Breast epithelium (tissue), 4 donors: ENCODE data around the gene TYROBP. TPM values are rescaled to one million over a fixed set of nuclear protein-coding genes. Genes with fewer than 3 reads are reported as not detected.
A peak's percentile ranks its signal among the peaks of the same experiment; 100 is the strongest.

Source experiments
- DNase-seq, 2 donors: peaks; one replicate each; pipeline ENCODE4 v3.0.0-alpha.2; 2019; ENCODE audit warnings: low spot score in 2 of 2
- H3K27ac ChIP-seq, 2 donors: fragments of 200-600 bp; sonication (generic) in 1 of 2; one replicate each; pipeline ENCODE4 v1.5.1; 2016 to 2019; ENCODE audit warnings: mild to moderate bottlenecking in 1 of 2
- H3K27me3 ChIP-seq, 2 donors: fragments of 200-600 bp; sonication (generic) in 1 of 2; one replicate each; pipeline versions ENCODE4 v1.5.1 to v1.6.0; 2017 to 2019; ENCODE audit warnings: control low read depth in 1 of 2, mild to moderate bottlenecking in 1 of 2
- H3K36me3 ChIP-seq: fragments of 200-600 bp; one replicate; pipeline ENCODE4 v1.5.1; 2019
- H3K4me1 ChIP-seq, 2 donors: fragments of 200-600 bp; sonication (generic); one replicate each; pipeline ENCODE4 v1.5.1; 2016 to 2019; ENCODE audit warnings: control low read depth in 1 of 2
- H3K4me3 ChIP-seq, 3 donors: fragments of 200-600 bp; sonication (generic); 1 replicate in 2 of 3; 2 replicates in 1 of 3; pipeline ENCODE4 v1.5.1; 2016 to 2019; ENCODE audit warnings: mild to moderate bottlenecking in 3 of 3, moderate library complexity in 2 of 3
- H3K9me3 ChIP-seq, 2 donors: fragments of 200-600 bp; sonication (generic) in 1 of 2; one replicate each; pipeline ENCODE4 v1.5.1; 2016 to 2019; ENCODE audit warnings: control low read depth in 1 of 2
- POLR2A ChIP-seq: fragments of 450-650 bp; IDR thresholded peaks from one replicate; pipeline ENCODE4 v1.6.1; 2016; ENCODE audit warnings: antibody characterized with exemption, mild to moderate bottlenecking, moderate library complexity
- POLR2AphosphoS5 ChIP-seq, 3 donors: sonication (generic); formaldehyde crosslinking; IDR thresholded peaks; one replicate each; pipeline ENCODE4 v1.6.1; 2017; ENCODE audit warnings: antibody characterized with exemption in 3 of 3
- intact Hi-C: fragments of 100-400 bp; cut with DNase I; formaldehyde crosslinking; loops from one replicate; pipeline ENCODE4 v1.15.1; 2023; ENCODE audit warnings: low total_unique reads
- total RNA-seq, 3 donors: library from RNA; depleted of rRNA; stranded (reverse); fragments of >200 nt; gene quantifications; one replicate each; pipeline ENCODE4 v1.1.0, GENCODE V29; 2016
- TF ChIP-seq, protein P1 (sequence below), 3 donors: fragments of 450-650 bp; IDR thresholded peaks; one replicate each; pipeline ENCODE4 v1.5.1; 2016 to 2017; ENCODE audit warnings: antibody characterized with exemption in 3 of 3, mild to moderate bottlenecking in 3 of 3, moderate library complexity in 3 of 3

Gene TYROBP
- total RNA-seq, 3 donors from 2014 or later = 56.4 to 239 (median 112) TPM

DNA sequence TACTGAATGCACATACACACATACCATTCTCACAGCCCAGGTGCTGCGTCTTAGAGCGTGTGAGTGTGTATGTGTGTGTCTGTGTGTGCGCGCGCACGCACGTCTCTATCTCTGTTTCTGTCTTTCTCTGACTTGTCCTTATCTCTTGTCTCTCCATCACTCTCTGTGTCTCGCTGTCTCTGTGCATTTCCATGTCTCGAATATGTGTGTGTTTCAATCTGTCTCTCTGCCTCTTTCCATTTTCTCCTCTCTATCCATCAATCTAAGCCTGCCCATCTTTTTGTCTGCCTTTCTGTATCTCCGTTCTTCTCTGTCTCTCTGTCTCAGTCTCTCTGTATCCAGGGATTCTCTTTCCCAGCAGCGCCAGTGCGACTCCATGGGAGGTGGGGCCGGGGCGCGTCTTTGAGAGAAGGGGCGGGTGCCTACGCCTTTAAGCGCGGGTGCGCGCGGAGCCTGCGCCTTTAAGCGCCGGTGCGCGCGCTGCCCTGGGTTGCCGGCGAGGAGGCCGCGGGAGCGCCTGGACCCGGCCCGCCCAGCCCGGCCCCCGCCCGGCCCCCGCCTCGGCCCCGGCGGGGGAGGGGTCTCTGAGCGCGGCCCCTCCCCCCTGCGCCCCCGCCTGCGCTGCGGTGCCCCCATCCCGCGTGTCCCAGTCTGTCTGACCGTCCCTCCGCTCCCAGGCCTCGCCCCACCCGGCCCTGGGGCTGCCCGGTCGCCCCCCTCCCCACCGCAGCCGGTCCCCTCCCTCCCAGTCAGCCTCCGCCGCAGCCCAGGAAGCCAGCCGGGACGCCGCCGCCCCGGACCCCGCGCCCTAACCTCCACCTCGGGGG is 28.0 kb upstream of the TYROBP start, which contains the start of gene LRFN3:
LRFN3 (plus strand) TSS at position 464 of the 827 bp plus-strand sequence. CDS start 3,052 bp downstream, outside the sequence.
- TF ChIP-seq POLR2AphosphoS5 (IDR thresholded peaks at IDR 0.05) (no peak), POLR2A (no peak)
- TF ChIP-seq, protein P1, sequence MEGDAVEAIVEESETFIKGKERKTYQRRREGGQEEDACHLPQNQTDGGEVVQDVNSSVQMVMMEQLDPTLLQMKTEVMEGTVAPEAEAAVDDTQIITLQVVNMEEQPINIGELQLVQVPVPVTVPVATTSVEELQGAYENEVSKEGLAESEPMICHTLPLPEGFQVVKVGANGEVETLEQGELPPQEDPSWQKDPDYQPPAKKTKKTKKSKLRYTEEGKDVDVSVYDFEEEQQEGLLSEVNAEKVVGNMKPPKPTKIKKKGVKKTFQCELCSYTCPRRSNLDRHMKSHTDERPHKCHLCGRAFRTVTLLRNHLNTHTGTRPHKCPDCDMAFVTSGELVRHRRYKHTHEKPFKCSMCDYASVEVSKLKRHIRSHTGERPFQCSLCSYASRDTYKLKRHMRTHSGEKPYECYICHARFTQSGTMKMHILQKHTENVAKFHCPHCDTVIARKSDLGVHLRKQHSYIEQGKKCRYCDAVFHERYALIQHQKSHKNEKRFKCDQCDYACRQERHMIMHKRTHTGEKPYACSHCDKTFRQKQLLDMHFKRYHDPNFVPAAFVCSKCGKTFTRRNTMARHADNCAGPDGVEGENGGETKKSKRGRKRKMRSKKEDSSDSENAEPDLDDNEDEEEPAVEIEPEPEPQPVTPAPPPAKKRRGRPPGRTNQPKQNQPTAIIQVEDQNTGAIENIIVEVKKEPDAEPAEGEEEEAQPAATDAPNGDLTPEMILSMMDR (IDR thresholded peaks at IDR 0.05) = no peak
- Histone ChIP-seq H3K4me3 (peak within 1 kb of the TSS; percentile 61 to 79 (median 70)), H3K4me1 (peaks cover 3 to 6% of the 10 kb centered on the region in 2 donors), H3K9me3 (no peaks in the 10 kb centered on the region), H3K27ac (peak within 1 kb of the TSS; percentile 79 to 89), H3K36me3 (peaks cover 5% of the 10 kb centered on the region), H3K27me3 (no peaks in the 10 kb centered on the region)
- peak in 1 of 2 donors; percentile 32 for DNase-seq
- intact Hi-C loops = no loop called here

DNA sequence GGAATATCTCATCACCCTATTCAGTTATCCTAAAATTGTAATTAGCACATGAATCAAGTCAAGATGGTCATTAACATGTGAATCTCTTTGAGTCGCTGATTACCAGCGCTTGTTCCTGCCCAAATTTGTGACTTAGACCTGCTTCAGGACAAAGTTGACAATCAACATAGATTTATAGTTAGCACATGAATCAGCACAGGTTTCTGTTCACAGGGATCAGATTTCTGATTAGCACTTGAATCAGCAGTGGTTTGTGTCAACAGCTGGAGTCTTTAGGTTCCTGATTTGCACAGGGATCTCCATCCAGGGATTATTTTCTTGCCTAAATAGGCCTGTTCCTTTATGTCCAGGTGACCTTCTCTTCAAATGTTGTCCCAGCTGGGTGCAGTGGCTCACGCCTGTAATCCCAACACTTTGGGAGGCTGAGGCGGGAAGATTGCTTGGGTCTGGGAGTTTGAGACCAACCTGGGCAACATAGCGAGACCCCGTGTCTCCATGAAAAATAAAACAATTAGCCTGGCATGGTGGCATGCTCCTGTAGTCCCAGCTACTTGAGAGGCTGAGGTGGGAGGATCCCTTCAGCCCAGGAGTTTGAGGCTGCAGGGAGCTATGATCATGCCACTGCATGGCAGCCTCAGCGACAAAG is 24.3 kb upstream of the TYROBP start:
- Histone ChIP-seq H3K36me3 (no peaks in the 10 kb centered on the region), H3K9me3 (no peaks in the 10 kb centered on the region), H3K27me3 (no peaks in the 10 kb centered on the region), H3K4me1 (peaks cover 0 to 6% of the 10 kb centered on the region in 2 donors), H3K4me3 (no peak overlapping the region), H3K27ac (no peak overlapping the region)
- intact Hi-C loops = no loop called here
- TF ChIP-seq, protein P1 (IDR thresholded peaks at IDR 0.05) = no peak
- TF ChIP-seq POLR2A = no peak
- DNase-seq = no peak

DNA sequence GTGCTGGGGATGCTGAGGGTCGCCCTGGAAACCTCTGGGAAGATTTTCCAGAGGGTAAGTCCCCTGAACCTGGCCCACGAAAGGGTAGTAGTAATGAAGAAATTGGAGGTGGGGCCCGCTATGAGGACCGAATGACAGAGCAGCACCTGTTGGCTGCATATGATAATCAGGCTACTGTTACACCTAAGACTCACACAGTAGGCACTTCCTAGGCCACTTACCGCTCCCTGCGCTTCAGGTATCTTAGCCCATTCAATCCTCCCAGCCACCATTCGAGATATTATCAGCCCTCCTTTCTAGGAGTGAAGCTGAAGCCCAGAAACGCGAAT is 23.7 kb upstream of the TYROBP start:
- H3K36me3 ChIP-seq = no peaks in the 10 kb centered on the region
- no peak for DNase-seq
- intact Hi-C loops = no loop called here
- peaks cover 0 to 6% of the 10 kb centered on the region in 2 donors for H3K4me1 ChIP-seq
- H3K27me3 ChIP-seq = peaks cover 0 to under 1% of the 10 kb centered on the region in 2 donors
- no peaks in the 10 kb centered on the region for H3K9me3 ChIP-seq
- H3K27ac ChIP-seq = no peak overlapping the region
- H3K4me3 ChIP-seq = peak overlapping the region in 1 of 3 donors; percentile 43
- TF ChIP-seq, protein P1 (IDR thresholded peaks at IDR 0.05) = peak in 1 of 3 donors; percentile 3
- TF ChIP-seq POLR2A (no peak), POLR2AphosphoS5 (IDR thresholded peaks at IDR 0.05) (no peak)

DNA sequence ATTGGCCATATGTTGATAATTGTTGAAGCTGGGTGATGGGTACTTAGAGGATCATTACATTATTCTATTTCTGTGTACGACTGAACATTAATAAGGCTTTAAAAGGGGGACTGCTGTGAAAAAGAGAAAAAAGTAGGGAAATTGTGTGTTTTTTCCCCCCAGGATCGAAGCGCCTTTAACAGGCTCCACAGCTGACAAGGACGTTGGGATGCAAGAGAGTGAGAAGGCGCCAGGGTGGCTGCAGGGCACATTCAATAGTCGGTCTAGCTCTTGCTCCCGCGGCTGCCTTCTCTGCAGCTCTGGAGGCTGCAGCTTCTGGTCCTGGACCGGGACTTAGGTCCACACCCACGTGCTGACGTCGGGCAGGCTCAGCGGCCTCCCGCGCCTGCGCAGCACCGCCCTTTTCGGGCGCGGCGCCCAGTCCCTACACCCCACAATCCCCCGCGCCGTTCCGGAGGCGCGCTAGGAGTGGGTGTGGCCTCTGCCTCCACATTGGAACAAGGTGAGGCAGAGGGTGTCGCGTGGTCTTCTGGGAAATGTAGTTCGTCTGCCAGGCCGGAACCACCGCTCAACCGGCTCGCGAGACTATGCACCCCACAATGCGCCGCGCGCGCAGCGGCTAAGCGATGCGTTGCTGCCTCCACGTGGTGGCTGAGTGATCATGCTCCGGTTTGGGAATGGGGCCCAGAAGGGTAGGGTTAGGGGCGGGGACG is 23.2 kb upstream of the TYROBP start:
- peaks cover 0 to 5% of the 10 kb centered on the region in 2 donors for H3K27me3 ChIP-seq
- no peaks in the 10 kb centered on the region for H3K36me3 ChIP-seq
- H3K27ac ChIP-seq = no peak overlapping the region
- peak overlapping the region in 2 of 3 donors; percentile 11 to 43 for H3K4me3 ChIP-seq
- DNase-seq = peak; percentile 98 to 99
- intact Hi-C loops = no loop called here
- H3K9me3 ChIP-seq = no peaks in the 10 kb centered on the region
- H3K4me1 ChIP-seq = peaks cover 0 to 6% of the 10 kb centered on the region in 2 donors
- peak; percentile 46 for TF ChIP-seq POLR2A
- peak; percentile 90 to 97 (median 93) for TF ChIP-seq POLR2AphosphoS5 (IDR thresholded peaks at IDR 0.05)
- TF ChIP-seq, protein P1 (IDR thresholded peaks at IDR 0.05) = peak; percentile 81 to 98 (median 96)
